Astrocyte (in vitro differentiated cells and primary cell): ENCODE measurements around the gene SBK3. TPM values are rescaled to one million over a fixed set of nuclear protein-coding genes. Genes with fewer than 3 reads are reported as not detected.

Experiments used
- DNase-seq: peaks from one replicate; pipeline ENCODE4 v3.0.0-alpha.2; 2010; ENCODE audit warnings: low read depth
- FAIRE-seq: peaks from 2 replicates; lab custom pipeline; 2011; peaks lifted over from hg19 to GRCh38; lab: Jason Lieb, UNC
- H2AFZ ChIP-seq: 2 replicates; pipeline ENCODE4 v1.6.0; 2012; ENCODE audit warnings: low read depth, low read length, inconsistent platforms
- H3K27ac ChIP-seq: 2 replicates; pipeline ENCODE4 v1.5.1; 2011; ENCODE audit warnings: low read depth, low read length, inconsistent platforms
- H3K27me3 ChIP-seq: 2 replicates; pipeline ENCODE4 v1.6.0; 2011; ENCODE audit warnings: low read length, inconsistent platforms; ENCODE audit not compliant: insufficient read depth
- H3K36me3 ChIP-seq: 2 replicates; pipeline ENCODE4 v1.5.1; 2011; ENCODE audit warnings: low read length, inconsistent platforms; ENCODE audit not compliant: insufficient read depth
- H3K4me1 ChIP-seq: 2 replicates; pipeline ENCODE4 v1.5.1; 2011; ENCODE audit warnings: low read length, inconsistent platforms; ENCODE audit not compliant: insufficient read depth
- H3K4me2 ChIP-seq: 2 replicates; pipeline ENCODE4 v1.6.0; 2012; ENCODE audit warnings: low read length, inconsistent platforms
- H3K4me3 ChIP-seq: 2 replicates; pipeline ENCODE4 v1.5.1; 2011; ENCODE audit warnings: low read depth, mild to moderate bottlenecking, low read length, inconsistent platforms; ENCODE audit not compliant: insufficient read depth
- H3K79me2 ChIP-seq: 2 replicates; pipeline ENCODE4 v1.6.0; 2012; ENCODE audit warnings: mild to moderate bottlenecking, low read length, inconsistent platforms; ENCODE audit not compliant: insufficient read depth
- H3K9ac ChIP-seq: 2 replicates; pipeline ENCODE4 v1.6.0; 2012; ENCODE audit warnings: mild to moderate bottlenecking, low read length, inconsistent platforms
- H3K9me3 ChIP-seq: 2 replicates; pipeline ENCODE4 v1.5.1; 2012; ENCODE audit warnings: low read depth, mild to moderate bottlenecking, low read length, inconsistent platforms; ENCODE audit not compliant: insufficient read depth
- H4K20me1 ChIP-seq: 2 replicates; pipeline ENCODE4 v1.6.0; 2012; ENCODE audit warnings: low read length, inconsistent platforms; ENCODE audit not compliant: insufficient read depth
- H3K27ac Mint-ChIP-seq: one replicate; pipeline ENCODE4 v1.8.0; 2021; ENCODE audit warnings: mild to moderate bottlenecking, mixed read lengths; ENCODE audit not compliant: unreplicated experiment
- H3K27me3 Mint-ChIP-seq: one replicate; pipeline ENCODE4 v1.8.0; 2021; ENCODE audit warnings: low read depth, mixed read lengths; ENCODE audit not compliant: unreplicated experiment
- H3K36me3 Mint-ChIP-seq: one replicate; pipeline ENCODE4 v1.8.0; 2021; ENCODE audit warnings: low read depth, mixed read lengths; ENCODE audit not compliant: unreplicated experiment
- H3K4me1 Mint-ChIP-seq: one replicate; pipeline ENCODE4 v1.8.0; 2021; ENCODE audit warnings: low read depth, mixed read lengths; ENCODE audit not compliant: unreplicated experiment
- H3K4me3 Mint-ChIP-seq: one replicate; pipeline ENCODE4 v1.8.0; 2021; ENCODE audit warnings: mild to moderate bottlenecking, moderate library complexity, mixed read lengths; ENCODE audit not compliant: unreplicated experiment
- H3K9me3 Mint-ChIP-seq: one replicate; pipeline ENCODE4 v1.8.0; 2021; ENCODE audit warnings: mild to moderate bottlenecking, mixed read lengths; ENCODE audit not compliant: unreplicated experiment
- CTCF ChIP-seq: IDR thresholded peaks from 2 replicates; pipeline ENCODE4 v1.5.1; 2011; ENCODE audit warnings: low read depth, mild to moderate bottlenecking, inconsistent platforms, low read length, moderate library complexity; ENCODE audit not compliant: insufficient read depth
- EZH2 ChIP-seq: IDR thresholded peaks from 2 replicates; pipeline ENCODE4 v1.6.1; 2012; ENCODE audit warnings: mild to moderate bottlenecking, low read length, inconsistent platforms; ENCODE audit not compliant: insufficient read depth
- total RNA-seq: library from RNA; stranded (reverse); gene quantifications from 2 replicates; pipeline ENCODE4 v1.2.1, GENCODE V29; 2021

SBK3 gene
- total RNA-seq, 1 donor from 2014 or later, result 0.91 TPM

GRCh38 chr19:55503502-55504251, 41.7 kb downstream of the SBK3 start:
- no peak for FAIRE-seq
- Mint-ChIP-seq H3K9me3 (peaks cover 5% of the 10 kb centered on the region), H3K27ac (no peak overlapping the region), H3K4me3 (peak overlapping the region; percentile 62), H3K36me3 (peaks cover 37% of the 10 kb centered on the region), H3K4me1 (peaks cover 2% of the 10 kb centered on the region), H3K27me3 (peaks cover 11% of the 10 kb centered on the region)
- no peak for TF ChIP-seq EZH2
- peak; percentile 68 for TF ChIP-seq CTCF
- Histone ChIP-seq H3K9me3 (peaks cover 3% of the 10 kb centered on the region), H3K9ac (no peak overlapping the region), H3K4me1 (peaks cover 3% of the 10 kb centered on the region), H3K79me2 (no peaks in the 10 kb centered on the region), H3K36me3 (no peaks in the 10 kb centered on the region), H3K27ac (no peak overlapping the region), H4K20me1 (no peaks in the 10 kb centered on the region), H2AFZ (peak overlapping the region; percentile 79), H3K4me2 (peak overlapping the region; percentile 76), H3K27me3 (no peaks in the 10 kb centered on the region), H3K4me3 (peak overlapping the region; percentile 18)
- peak; percentile 72 for DNase-seq

DNA sequence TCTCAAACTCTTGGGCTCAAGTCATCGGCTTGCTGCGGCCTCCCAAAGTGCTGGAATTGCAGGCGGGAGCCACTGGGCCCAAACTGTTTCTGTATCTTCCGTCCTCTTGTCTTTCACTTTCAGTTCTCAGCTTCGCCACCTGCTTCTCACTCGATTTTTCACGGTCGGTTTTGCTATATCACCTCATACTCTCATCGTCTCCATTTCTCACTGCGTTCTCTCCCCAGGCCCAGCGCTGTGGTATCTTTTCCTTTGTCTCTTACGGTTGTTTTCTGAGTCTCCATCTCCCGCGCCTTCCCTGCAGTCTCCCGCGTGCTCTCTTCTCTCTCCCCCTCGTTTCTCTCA, 42.2 kb downstream of the SBK3 start:
- no peaks in the 10 kb centered on the region for H3K79me2 ChIP-seq
- H3K4me3 ChIP-seq, result no peak overlapping the region
- H3K27me3 ChIP-seq, result no peaks in the 10 kb centered on the region
- H3K27ac Mint-ChIP-seq, result no peak overlapping the region
- peak overlapping the region; percentile 16 for H3K4me3 Mint-ChIP-seq
- H3K27me3 Mint-ChIP-seq, result peaks cover 11% of the 10 kb centered on the region
- no peaks in the 10 kb centered on the region for H4K20me1 ChIP-seq
- H3K9me3 Mint-ChIP-seq, result peaks cover 5% of the 10 kb centered on the region
- peak overlapping the region; percentile 79 for H2AFZ ChIP-seq
- H3K4me1 ChIP-seq, result peaks cover 3% of the 10 kb centered on the region
- no peak for FAIRE-seq
- H3K9ac ChIP-seq, result no peak overlapping the region
- H3K4me2 ChIP-seq, result no peak overlapping the region
- TF ChIP-seq CTCF (no peak), EZH2 (no peak)
- no peaks in the 10 kb centered on the region for H3K36me3 ChIP-seq
- H3K36me3 Mint-ChIP-seq, result peaks cover 37% of the 10 kb centered on the region
- H3K27ac ChIP-seq, result no peak overlapping the region
- peaks cover 3% of the 10 kb centered on the region for H3K9me3 ChIP-seq
- H3K4me1 Mint-ChIP-seq, result peaks cover 1% of the 10 kb centered on the region
- DNase-seq, result no peak
